ENCODE data around the gene RELA.
A peak's percentile ranks its signal among the peaks of the same experiment; 100 is the strongest.

RELA gene

DNA sequence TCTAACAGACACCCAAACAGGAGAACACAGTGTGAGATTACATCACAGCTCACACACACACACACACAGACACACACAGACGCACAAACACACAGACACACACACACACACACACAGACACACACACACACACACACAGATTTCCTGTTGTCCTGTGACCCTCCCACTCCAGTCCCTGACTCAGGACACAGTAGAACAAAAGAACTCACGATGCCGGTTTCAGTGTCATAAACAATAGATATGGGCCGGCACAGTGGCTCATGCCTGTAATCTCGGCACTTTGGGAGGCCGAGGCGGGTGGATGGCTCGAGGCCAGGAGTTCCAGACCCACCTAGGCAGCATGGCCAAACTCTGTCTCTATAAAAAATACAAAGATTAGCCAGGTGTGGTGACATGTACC, 35.5 kb upstream of the RELA start:
- TF ChIP-seq, protein P1, sequence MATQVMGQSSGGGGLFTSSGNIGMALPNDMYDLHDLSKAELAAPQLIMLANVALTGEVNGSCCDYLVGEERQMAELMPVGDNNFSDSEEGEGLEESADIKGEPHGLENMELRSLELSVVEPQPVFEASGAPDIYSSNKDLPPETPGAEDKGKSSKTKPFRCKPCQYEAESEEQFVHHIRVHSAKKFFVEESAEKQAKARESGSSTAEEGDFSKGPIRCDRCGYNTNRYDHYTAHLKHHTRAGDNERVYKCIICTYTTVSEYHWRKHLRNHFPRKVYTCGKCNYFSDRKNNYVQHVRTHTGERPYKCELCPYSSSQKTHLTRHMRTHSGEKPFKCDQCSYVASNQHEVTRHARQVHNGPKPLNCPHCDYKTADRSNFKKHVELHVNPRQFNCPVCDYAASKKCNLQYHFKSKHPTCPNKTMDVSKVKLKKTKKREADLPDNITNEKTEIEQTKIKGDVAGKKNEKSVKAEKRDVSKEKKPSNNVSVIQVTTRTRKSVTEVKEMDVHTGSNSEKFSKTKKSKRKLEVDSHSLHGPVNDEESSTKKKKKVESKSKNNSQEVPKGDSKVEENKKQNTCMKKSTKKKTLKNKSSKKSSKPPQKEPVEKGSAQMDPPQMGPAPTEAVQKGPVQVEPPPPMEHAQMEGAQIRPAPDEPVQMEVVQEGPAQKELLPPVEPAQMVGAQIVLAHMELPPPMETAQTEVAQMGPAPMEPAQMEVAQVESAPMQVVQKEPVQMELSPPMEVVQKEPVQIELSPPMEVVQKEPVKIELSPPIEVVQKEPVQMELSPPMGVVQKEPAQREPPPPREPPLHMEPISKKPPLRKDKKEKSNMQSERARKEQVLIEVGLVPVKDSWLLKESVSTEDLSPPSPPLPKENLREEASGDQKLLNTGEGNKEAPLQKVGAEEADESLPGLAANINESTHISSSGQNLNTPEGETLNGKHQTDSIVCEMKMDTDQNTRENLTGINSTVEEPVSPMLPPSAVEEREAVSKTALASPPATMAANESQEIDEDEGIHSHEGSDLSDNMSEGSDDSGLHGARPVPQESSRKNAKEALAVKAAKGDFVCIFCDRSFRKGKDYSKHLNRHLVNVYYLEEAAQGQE (IDR thresholded peaks at IDR 0.05; ENCODE audit: low read depth): no peak
- no peak for TF ChIP-seq ZBTB7A (IDR thresholded peaks at IDR 0.05; ENCODE audit: low read depth)
- TF ChIP-seq MAX (IDR thresholded peaks at IDR 0.05): no peak

DNA sequence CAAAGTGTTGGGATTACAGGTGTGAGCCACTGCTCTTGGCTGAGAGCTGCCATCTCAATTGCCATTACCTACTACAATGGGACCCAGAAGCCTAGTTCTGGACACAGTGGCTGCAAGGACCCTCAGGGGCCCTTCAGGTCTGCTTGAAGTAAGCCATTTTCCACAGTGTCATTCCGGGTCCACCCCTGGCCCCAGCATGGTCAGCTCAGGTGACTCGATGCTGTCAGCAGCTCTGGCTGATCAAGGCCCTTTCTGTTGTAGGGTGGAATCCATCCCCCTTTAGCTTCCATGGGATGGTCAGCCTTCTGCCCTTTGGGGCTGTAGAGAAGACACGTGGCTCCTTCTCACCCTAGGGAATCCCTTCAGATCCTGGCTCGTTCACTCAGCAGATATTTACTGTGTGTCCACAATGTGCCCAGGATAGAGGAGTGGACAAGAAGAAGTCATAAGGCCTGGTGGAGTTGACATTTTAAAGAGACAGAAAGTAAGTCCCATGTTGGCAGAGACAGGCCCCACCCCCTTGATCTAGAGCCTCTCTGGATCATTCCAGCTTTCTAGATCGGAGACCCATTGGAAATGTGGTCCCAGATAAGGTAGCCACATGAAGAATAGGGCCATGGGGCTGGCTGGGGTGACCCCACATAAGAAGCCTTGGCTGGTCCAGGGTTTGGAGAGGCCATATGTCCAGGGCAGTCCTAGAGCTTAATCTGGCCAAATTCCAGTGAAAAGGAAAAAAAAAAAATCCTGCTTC, 34.3 kb upstream of the RELA start:
- TF ChIP-seq YY1 (IDR thresholded peaks at IDR 0.05; ENCODE audit: low read depth) (no peak), TAF1 (IDR thresholded peaks at IDR 0.05; ENCODE audit: low read depth) (no peak), TCF12 (IDR thresholded peaks at IDR 0.05; ENCODE audit: low read depth) (no peak), EGR1 (IDR thresholded peaks at IDR 0.05) (no peak), EP300 (IDR thresholded peaks at IDR 0.05; ENCODE audit: borderline replicate concordance) (no peak), ZBTB7A (IDR thresholded peaks at IDR 0.05; ENCODE audit: low read depth) (no peak), NFIC (IDR thresholded peaks at IDR 0.05) (no peak), FOXM1 (IDR thresholded peaks at IDR 0.05; ENCODE audit: borderline replicate concordance, low read depth) (no peak), USF1 (IDR thresholded peaks at IDR 0.05) (no peak)
- TF ChIP-seq, protein P1 (IDR thresholded peaks at IDR 0.05; ENCODE audit: low read depth): no peak

GRCh38 chr11:65695459-65696241, 32.9 kb upstream of the RELA start:
- TF ChIP-seq EP300 (IDR thresholded peaks at IDR 0.05; ENCODE audit: borderline replicate concordance) (peak; percentile 73; the same call in 1 of the 2 replicates), MAX (IDR thresholded peaks at IDR 0.05) (peak; percentile 57; the same call in 1 of the 2 replicates), TEAD4 (IDR thresholded peaks at IDR 0.05) (peak; percentile 56; the same call in 1 of the 2 replicates), NFIC (IDR thresholded peaks at IDR 0.05) (peak; percentile 99), USF1 (IDR thresholded peaks at IDR 0.05) (no peak), TCF12 (IDR thresholded peaks at IDR 0.05; ENCODE audit: low read depth) (peak; percentile 90), FOXM1 (IDR thresholded peaks at IDR 0.05; ENCODE audit: borderline replicate concordance, low read depth) (no peak), RAD21 (IDR thresholded peaks at IDR 0.05; ENCODE audit: low read depth) (no peak), CEBPB (IDR thresholded peaks at IDR 0.05) (peak; percentile 17; the same call in 1 of the 2 replicates)
- TF ChIP-seq, protein P1 (IDR thresholded peaks at IDR 0.05; ENCODE audit: low read depth): no peak

GRCh38 chr11:65692367-65692766, 29.7 kb upstream of the RELA start:
- TF ChIP-seq CEBPB (IDR thresholded peaks at IDR 0.05) (no peak), FOXM1 (IDR thresholded peaks at IDR 0.05; ENCODE audit: borderline replicate concordance, low read depth) (no peak), USF1 (IDR thresholded peaks at IDR 0.05) (no peak), TCF12 (IDR thresholded peaks at IDR 0.05; ENCODE audit: low read depth) (no peak), EP300 (IDR thresholded peaks at IDR 0.05; ENCODE audit: borderline replicate concordance) (no peak), NFIC (IDR thresholded peaks at IDR 0.05) (no peak), RAD21 (IDR thresholded peaks at IDR 0.05; ENCODE audit: low read depth) (no peak), YY1 (IDR thresholded peaks at IDR 0.05; ENCODE audit: low read depth) (no peak), EGR1 (IDR thresholded peaks at IDR 0.05) (no peak), TEAD4 (IDR thresholded peaks at IDR 0.05) (no peak), CREB1 (IDR thresholded peaks at IDR 0.05; ENCODE audit: low read depth) (no peak), MAX (IDR thresholded peaks at IDR 0.05) (no peak), TAF1 (IDR thresholded peaks at IDR 0.05; ENCODE audit: low read depth) (no peak), ZBTB7A (IDR thresholded peaks at IDR 0.05; ENCODE audit: low read depth) (no peak)
- TF ChIP-seq, protein P1 (IDR thresholded peaks at IDR 0.05; ENCODE audit: low read depth): no peak

Measured in Ishikawa (cell line).